ENCODE data around the gene CD8A.
"Not testable (repeated sequence)": the region's sequence is repeated elsewhere in the genome, so short reads cannot be mapped to it uniquely, and the experiment has no call there.

CD8A gene

DNA sequence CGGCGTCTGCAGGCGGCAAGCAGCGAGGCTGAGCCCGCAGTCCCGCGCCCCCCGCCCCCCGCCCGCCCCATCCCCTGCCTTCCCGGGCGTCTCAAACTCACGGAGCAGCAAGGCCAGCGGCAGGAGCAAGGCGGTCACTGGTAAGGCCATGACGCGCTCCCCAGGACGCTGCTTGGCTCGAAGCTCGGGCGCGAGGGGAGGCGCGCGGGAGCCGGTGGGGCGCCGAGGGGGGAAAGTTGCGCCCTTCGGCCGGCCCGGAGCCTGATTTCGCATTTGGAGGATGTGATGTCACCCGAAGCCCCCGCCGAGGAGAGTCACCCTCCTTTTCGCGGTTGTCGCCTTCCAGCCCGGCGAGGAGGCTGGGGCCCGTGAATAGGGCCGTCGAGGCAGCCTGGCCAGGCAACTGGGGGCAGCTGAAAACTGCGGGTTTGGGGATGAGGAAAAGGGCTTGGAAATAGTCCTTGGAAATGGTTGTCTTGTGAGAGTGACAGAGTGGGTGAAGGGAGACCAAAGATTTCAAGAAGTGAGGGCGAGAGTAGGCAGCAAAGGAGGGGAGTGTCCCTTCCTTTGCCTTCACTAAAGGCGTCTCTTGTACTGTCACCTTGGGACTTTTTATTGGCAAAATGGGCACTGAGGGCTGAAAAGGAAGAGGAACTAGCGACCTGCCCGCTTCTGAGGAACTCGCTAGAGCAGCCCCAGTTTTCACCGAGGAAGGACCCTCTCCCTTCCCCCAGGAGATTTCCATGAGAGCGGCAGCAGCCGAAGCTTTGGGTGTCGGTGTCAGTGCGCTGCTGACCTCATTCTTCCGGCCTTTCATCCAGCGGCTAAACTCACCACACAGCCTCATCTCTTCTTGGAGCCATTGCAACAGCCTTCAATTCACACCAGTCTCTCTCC, at the start of gene CD8A:
CD8A (minus strand) TSS at position 238 of the 897 bp plus-strand sequence; CDS start at position 150, 88 bp downstream.
- no peaks in the 10 kb centered on the region for H3K36me3 ChIP-seq (ENCODE audit: control insufficient read depth, low read length)
- H3K27ac ChIP-seq (ENCODE audit: low read depth, low read length) = no peak within 1 kb of the TSS
- H3K4me1 ChIP-seq (ENCODE audit: control insufficient read depth, low read length) = no peaks in the 10 kb centered on the region
- no peaks in the 10 kb centered on the region for H3F3A ChIP-seq (ENCODE audit: control insufficient read depth, insufficient read depth)
- TF ChIP-seq EZH2phosphoT487 (IDR thresholded peaks at IDR 0.05; ENCODE audit: borderline replicate concordance, low read length) (no peak), CTCF (IDR thresholded peaks at IDR 0.05; ENCODE audit: low read depth, low read length, poor library complexity, severe bottlenecking) (no peak)
- no peaks in the 10 kb centered on the region for H4K20me1 ChIP-seq (ENCODE audit: control insufficient read depth, insufficient read depth, low read depth, low read length)
- H3K4me2 ChIP-seq (ENCODE audit: low read length) = no peak within 1 kb of the TSS
- no peaks in the 10 kb centered on the region for H3K79me2 ChIP-seq (ENCODE audit: control insufficient read depth, low read length)
- no peak within 1 kb of the TSS for H3K4me3 ChIP-seq (ENCODE audit: low read length)
- H3K27me3 ChIP-seq (ENCODE audit: control insufficient read depth, low read length) = peaks cover 5% of the 10 kb centered on the region; the same call in 1 of the 2 replicates
- H3K9me2 ChIP-seq (replicated peaks; ENCODE audit: control insufficient read depth, low read length) = no peaks in the 10 kb centered on the region
- H3K9me3 ChIP-seq (ENCODE audit: control insufficient read depth, insufficient read depth, low read length) = peaks cover 7% of the 10 kb centered on the region

DNA sequence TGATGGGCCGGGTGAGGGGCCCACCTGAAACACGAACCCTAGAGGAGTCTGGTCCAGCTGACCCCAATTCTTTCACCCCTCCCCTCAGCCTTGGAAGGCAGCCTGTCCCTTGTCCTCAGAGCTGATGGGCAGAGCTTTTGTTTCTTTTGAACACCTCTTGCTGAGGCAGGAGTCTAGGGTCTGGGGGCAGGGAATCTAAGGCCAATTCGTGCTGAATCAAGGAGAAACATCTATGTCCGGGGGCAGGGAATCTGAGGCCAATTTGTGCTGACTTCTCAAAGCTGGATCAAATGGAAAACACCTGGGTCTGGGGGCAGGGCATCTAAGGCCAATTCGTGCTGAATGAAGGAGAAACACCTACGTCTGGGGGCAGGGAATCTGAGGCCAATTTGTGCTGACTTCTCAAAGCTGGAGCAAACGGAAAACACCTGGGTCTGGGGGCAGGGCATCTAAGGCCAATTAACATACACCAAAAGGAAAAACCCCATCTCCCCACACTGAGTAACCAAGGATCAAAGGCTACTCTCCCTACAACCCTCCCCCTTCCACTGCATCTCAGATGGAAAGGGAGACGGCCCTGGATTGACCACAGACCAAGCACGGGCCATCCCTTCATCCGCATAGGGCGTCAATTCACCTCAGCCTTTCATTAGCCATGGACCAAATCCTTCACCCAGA, 49.3 kb upstream of the CD8A start:
- H3K79me2 ChIP-seq (ENCODE audit: control insufficient read depth, low read length); H4K20me1 ChIP-seq (ENCODE audit: control insufficient read depth, insufficient read depth, low read depth, low read length); H3K4me3 ChIP-seq (ENCODE audit: low read length); H3K36me3 ChIP-seq (ENCODE audit: control insufficient read depth, low read length); H3K4me2 ChIP-seq (ENCODE audit: low read length); H3K9me2 ChIP-seq (replicated peaks; ENCODE audit: control insufficient read depth, low read length); H3K27ac ChIP-seq (ENCODE audit: low read depth, low read length); H3K27me3 ChIP-seq (ENCODE audit: control insufficient read depth, low read length); H3K9me3 ChIP-seq (ENCODE audit: control insufficient read depth, insufficient read depth, low read length); H3F3A ChIP-seq (ENCODE audit: control insufficient read depth, insufficient read depth); H3K4me1 ChIP-seq (ENCODE audit: control insufficient read depth, low read length): not testable (repeated sequence)

GRCh38 chr2:86839455-86839854, 48.7 kb upstream of the CD8A start:
- H3K27ac ChIP-seq (ENCODE audit: low read depth, low read length); H3K4me1 ChIP-seq (ENCODE audit: control insufficient read depth, low read length); H4K20me1 ChIP-seq (ENCODE audit: control insufficient read depth, insufficient read depth, low read depth, low read length); H3F3A ChIP-seq (ENCODE audit: control insufficient read depth, insufficient read depth); H3K9me3 ChIP-seq (ENCODE audit: control insufficient read depth, insufficient read depth, low read length); H3K4me3 ChIP-seq (ENCODE audit: low read length); H3K9me2 ChIP-seq (replicated peaks; ENCODE audit: control insufficient read depth, low read length); H3K79me2 ChIP-seq (ENCODE audit: control insufficient read depth, low read length); H3K27me3 ChIP-seq (ENCODE audit: control insufficient read depth, low read length); H3K36me3 ChIP-seq (ENCODE audit: control insufficient read depth, low read length); H3K4me2 ChIP-seq (ENCODE audit: low read length): not testable (repeated sequence)

- H3K4me3 ChIP-seq (ENCODE audit: low read length); H3K9me2 ChIP-seq (replicated peaks; ENCODE audit: control insufficient read depth, low read length); H3K27me3 ChIP-seq (ENCODE audit: control insufficient read depth, low read length); H3F3A ChIP-seq (ENCODE audit: control insufficient read depth, insufficient read depth); H3K9me3 ChIP-seq (ENCODE audit: control insufficient read depth, insufficient read depth, low read length); H3K27ac ChIP-seq (ENCODE audit: low read depth, low read length); H4K20me1 ChIP-seq (ENCODE audit: control insufficient read depth, insufficient read depth, low read depth, low read length); H3K4me1 ChIP-seq (ENCODE audit: control insufficient read depth, low read length); H3K79me2 ChIP-seq (ENCODE audit: control insufficient read depth, low read length); H3K4me2 ChIP-seq (ENCODE audit: low read length); H3K36me3 ChIP-seq (ENCODE audit: control insufficient read depth, low read length): not testable (repeated sequence)
Measured at GRCh38 chr2:86837714-86838113, 47.0 kb upstream of the CD8A start.

DNA sequence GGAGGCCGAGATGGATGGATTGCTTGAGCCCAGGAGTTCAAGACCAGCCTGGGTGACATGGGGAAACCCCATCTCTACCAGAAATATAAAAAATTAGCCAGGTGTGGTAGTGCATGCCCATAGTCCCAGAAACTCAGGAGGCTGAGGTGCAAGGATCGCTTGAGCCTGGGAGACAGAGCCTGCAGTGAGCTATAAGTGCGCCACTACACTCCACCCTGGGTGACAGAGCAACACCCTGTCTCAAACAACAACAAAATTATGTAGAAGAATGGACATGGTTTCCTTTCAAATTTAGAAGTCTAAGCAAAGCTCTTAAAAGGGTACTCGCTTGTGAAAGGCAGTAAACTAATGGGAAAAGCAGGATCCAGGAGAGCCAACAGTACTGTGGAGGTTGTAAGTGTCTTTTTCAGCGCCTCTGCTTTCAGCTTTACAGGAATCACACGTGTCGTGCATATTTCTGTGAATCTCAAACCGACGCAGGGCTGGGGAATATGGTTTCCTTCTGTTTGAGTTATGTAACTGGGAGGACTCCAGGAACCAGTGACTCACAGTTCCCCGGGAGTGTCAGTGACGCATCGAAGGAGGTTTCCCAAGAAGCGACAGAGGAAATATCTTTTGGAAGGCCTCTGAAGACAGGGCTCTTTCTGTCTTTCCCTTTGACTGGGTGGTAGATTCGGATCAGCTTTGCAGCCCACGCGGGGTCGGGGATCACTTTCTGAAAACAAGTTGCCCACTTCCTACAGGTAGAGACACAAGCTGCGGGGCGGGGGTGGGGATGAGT, 46.4 kb upstream of the CD8A start:
- H3K9me2 ChIP-seq (replicated peaks; ENCODE audit: control insufficient read depth, low read length); H3K9me3 ChIP-seq (ENCODE audit: control insufficient read depth, insufficient read depth, low read length); H3K4me1 ChIP-seq (ENCODE audit: control insufficient read depth, low read length); H3K4me3 ChIP-seq (ENCODE audit: low read length); H3K27me3 ChIP-seq (ENCODE audit: control insufficient read depth, low read length); H3F3A ChIP-seq (ENCODE audit: control insufficient read depth, insufficient read depth); H3K36me3 ChIP-seq (ENCODE audit: control insufficient read depth, low read length); H3K4me2 ChIP-seq (ENCODE audit: low read length); H3K27ac ChIP-seq (ENCODE audit: low read depth, low read length); H3K79me2 ChIP-seq (ENCODE audit: control insufficient read depth, low read length); H4K20me1 ChIP-seq (ENCODE audit: control insufficient read depth, insufficient read depth, low read depth, low read length): not testable (repeated sequence)

DNA sequence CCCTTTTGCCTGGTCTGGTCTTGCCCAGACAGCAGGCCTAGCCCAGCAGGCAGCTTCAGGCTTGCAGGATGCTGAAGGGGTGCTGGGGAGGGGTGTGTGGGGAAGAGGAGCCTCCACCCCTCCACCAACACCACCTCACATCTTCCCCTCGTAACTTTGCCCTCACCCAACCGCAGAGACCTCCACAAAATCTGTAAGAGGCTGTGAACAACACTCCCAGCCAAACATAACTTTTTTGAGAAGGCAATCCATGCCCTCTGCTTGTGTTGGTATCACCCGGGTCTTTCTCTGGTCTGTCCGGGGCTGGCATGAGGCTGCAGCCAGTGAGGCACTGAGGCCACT, 44.8 kb upstream of the CD8A start:
- not testable (repeated sequence) for H3K27me3 ChIP-seq (ENCODE audit: control insufficient read depth, low read length); H3K4me1 ChIP-seq (ENCODE audit: control insufficient read depth, low read length); H4K20me1 ChIP-seq (ENCODE audit: control insufficient read depth, insufficient read depth, low read depth, low read length); H3K36me3 ChIP-seq (ENCODE audit: control insufficient read depth, low read length); H3K79me2 ChIP-seq (ENCODE audit: control insufficient read depth, low read length); H3K9me2 ChIP-seq (replicated peaks; ENCODE audit: control insufficient read depth, low read length); H3K27ac ChIP-seq (ENCODE audit: low read depth, low read length); H3F3A ChIP-seq (ENCODE audit: control insufficient read depth, insufficient read depth); H3K4me3 ChIP-seq (ENCODE audit: low read length); H3K4me2 ChIP-seq (ENCODE audit: low read length); H3K9me3 ChIP-seq (ENCODE audit: control insufficient read depth, insufficient read depth, low read length)
